Measurements from ENCODE around the gene MACROD2.

- TF ChIP-seq POLR2AphosphoS5 (IDR thresholded peaks at IDR 0.05; ENCODE audit: low read depth, low read length) (no peak), TAF1 (IDR thresholded peaks at IDR 0.05; ENCODE audit: borderline replicate concordance, insufficient read depth, low read length) (no peak), SIN3A (IDR thresholded peaks at IDR 0.05; ENCODE audit: borderline replicate concordance, insufficient read depth, low read length) (no peak)
Measured at GRCh38 chr20:15232243-15232642, 1236.9 kb downstream of the MACROD2 start.
